Activated naive CD8-positive, alpha-beta T cell treated with anti-CD3 and anti-CD28 coated beads, Interleukin-2, amount 50 U/mL, for 24 hours (primary cell): Measurements from ENCODE around the gene EFL1.
"Not testable (repeated sequence)": the region's sequence is repeated elsewhere in the genome, so short reads cannot be mapped to it uniquely, and the experiment has no call there.

Source experiments
- ATAC-seq: fragments of 150-1000 bp; cut with Tn5 transposase; one replicate; pipeline ENCODE4 v1.10.0; 2021
- DNase-seq: peaks from one replicate; pipeline ENCODE4 v3.0.0; 2021
- H3K27ac Mint-ChIP-seq: one replicate; pipeline ENCODE4 v1.8.0; 2021; ENCODE audit warnings: mild to moderate bottlenecking, mixed read lengths
- H3K27me3 Mint-ChIP-seq: one replicate; pipeline ENCODE4 v1.8.0; 2021; ENCODE audit warnings: mixed read lengths
- H3K36me3 Mint-ChIP-seq: one replicate; pipeline ENCODE4 v1.8.0; 2021; ENCODE audit warnings: low read depth, mixed read lengths
- H3K4me1 Mint-ChIP-seq: one replicate; pipeline ENCODE4 v1.8.0; 2021; ENCODE audit warnings: mixed read lengths
- H3K4me3 Mint-ChIP-seq: one replicate; pipeline ENCODE4 v1.8.0; 2021; ENCODE audit warnings: mild to moderate bottlenecking, moderate library complexity, mixed read lengths
- H3K9me3 Mint-ChIP-seq: one replicate; pipeline ENCODE4 v1.8.0; 2021; ENCODE audit warnings: mixed read lengths

Gene EFL1

GRCh38 chr15:82196353-82196752 is 66.2 kb downstream of the EFL1 start:
- no peak overlapping the region for H3K4me3 Mint-ChIP-seq
- no peaks in the 10 kb centered on the region for H3K9me3 Mint-ChIP-seq
- H3K4me1 Mint-ChIP-seq: no peaks in the 10 kb centered on the region
- no peak overlapping the region for H3K27ac Mint-ChIP-seq
- no peaks in the 10 kb centered on the region for H3K27me3 Mint-ChIP-seq
- DNase-seq (no peak), ATAC-seq (no peak)
- peaks cover 1% of the 10 kb centered on the region for H3K36me3 Mint-ChIP-seq

- not testable (repeated sequence) for ATAC-seq, H3K9me3 Mint-ChIP-seq
Measured at GRCh38 chr15:82195818-82196217, 66.7 kb downstream of the EFL1 start.

DNA sequence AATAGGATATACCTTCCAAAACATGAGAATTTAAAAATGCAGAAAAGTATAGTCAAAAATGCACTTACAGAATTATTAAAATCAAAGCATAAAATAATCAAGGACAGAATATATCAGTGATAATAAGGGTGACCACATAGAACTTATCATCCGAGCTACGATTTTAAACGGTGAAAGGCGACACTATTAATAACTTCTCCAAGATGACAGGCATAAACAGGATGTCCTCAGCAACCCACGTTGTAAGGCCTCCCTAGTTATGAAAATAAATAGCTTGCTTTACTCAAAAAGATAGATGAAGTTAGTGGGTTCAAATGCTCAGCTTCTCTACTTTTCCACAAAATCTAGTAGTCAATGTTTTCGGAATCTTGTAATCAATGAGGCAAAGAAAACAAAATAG is 68.0 kb downstream of the EFL1 start:
- not testable (repeated sequence) for H3K4me1 Mint-ChIP-seq, ATAC-seq, DNase-seq, H3K9me3 Mint-ChIP-seq, H3K4me3 Mint-ChIP-seq, H3K27me3 Mint-ChIP-seq, H3K27ac Mint-ChIP-seq, H3K36me3 Mint-ChIP-seq

More at GRCh38 chr15:82195818-82196217, 66.7 kb downstream of the EFL1 start:
- H3K27ac Mint-ChIP-seq, H3K4me1 Mint-ChIP-seq, DNase-seq, H3K4me3 Mint-ChIP-seq, H3K27me3 Mint-ChIP-seq, H3K36me3 Mint-ChIP-seq: not testable (repeated sequence)

DNA sequence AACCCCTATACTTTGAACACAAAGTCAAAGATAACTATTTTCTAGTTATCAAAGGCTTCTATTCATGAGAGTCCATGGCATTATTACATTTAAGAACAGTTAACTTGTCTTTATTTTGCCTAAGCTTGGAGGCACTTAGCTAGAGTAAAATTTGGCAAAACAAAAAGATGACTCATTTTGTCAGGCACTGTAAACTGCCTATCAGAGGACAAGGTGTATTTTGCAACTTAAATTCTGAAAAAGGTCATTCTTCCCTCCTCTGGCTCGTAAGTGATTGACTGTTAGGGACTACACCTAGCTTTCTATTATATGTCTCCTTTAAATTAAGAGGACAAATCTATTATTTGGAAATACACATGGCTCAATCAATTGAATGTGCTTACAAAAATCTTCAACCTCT is 69.1 kb downstream of the EFL1 start:
- not testable (repeated sequence) for H3K27ac Mint-ChIP-seq, H3K9me3 Mint-ChIP-seq, H3K36me3 Mint-ChIP-seq, H3K4me3 Mint-ChIP-seq, H3K27me3 Mint-ChIP-seq, H3K4me1 Mint-ChIP-seq, DNase-seq, ATAC-seq

DNA sequence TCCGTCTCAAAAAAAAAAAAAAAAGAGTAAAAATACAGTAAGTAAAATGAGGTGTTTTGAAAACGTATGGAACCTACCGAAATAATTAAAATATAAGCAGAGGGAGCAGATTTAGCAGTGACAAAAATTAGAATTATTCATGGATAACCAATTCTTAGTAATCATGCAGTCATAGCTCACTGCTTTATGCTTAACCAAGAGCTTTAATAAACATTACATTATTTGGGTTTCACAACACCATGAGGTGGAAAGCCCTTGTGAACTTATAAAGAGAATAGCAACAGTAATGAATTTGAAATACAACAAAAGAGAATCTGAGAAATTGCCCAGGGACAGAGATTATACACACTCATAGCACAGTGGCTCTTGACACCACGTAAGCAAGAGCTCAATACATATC is 70.1 kb downstream of the EFL1 start:
- not testable (repeated sequence) for ATAC-seq, H3K4me1 Mint-ChIP-seq, H3K27me3 Mint-ChIP-seq, H3K9me3 Mint-ChIP-seq, H3K27ac Mint-ChIP-seq, DNase-seq, H3K36me3 Mint-ChIP-seq, H3K4me3 Mint-ChIP-seq

DNA sequence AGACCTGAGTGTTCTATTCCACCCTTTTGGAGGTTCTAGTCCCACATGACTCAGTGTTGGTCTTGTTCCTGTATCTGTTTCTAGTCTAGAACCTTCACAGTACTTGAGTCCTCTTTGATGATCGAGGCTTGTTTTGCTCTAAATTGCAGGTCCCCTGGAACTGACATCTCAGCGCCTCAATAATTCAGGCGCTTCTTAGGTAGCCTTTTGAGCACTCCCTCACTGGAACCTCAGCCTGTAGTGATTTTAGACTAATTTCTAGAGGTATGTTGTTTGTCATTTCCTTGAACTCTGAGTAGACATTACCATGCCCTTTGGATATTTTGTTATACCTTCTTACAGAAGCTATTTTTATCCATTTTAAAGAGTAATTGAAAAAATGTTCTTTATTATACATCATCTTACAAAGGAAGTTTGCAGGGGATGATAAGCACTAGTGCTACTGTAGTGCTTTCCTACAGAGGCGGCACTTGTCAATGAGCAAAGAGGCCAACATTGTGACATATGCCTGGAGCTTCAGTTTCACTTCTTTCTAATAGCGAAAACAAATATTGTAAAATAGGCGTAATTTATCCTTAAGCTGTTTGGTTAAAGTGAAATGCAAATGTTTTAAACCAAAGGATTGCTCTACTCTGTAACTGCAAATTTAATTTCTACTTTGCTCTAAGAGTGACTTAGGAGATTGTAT is 75.7 kb downstream of the EFL1 start:
- H3K27me3 Mint-ChIP-seq: no peaks in the 10 kb centered on the region
- no peak overlapping the region for H3K4me3 Mint-ChIP-seq
- H3K4me1 Mint-ChIP-seq: no peaks in the 10 kb centered on the region
- H3K36me3 Mint-ChIP-seq: no peaks in the 10 kb centered on the region
- H3K27ac Mint-ChIP-seq: no peak overlapping the region
- DNase-seq: no peak
- no peak for ATAC-seq
- H3K9me3 Mint-ChIP-seq: no peaks in the 10 kb centered on the region

- Mint-ChIP-seq H3K4me3 (no peak overlapping the region), H3K36me3 (no peaks in the 10 kb centered on the region), H3K27ac (no peak overlapping the region), H3K27me3 (no peaks in the 10 kb centered on the region), H3K4me1 (no peaks in the 10 kb centered on the region), H3K9me3 (no peaks in the 10 kb centered on the region)
- DNase-seq (no peak), ATAC-seq (no peak)
Measured at GRCh38 chr15:82186161-82186560, 76.4 kb downstream of the EFL1 start.

- Mint-ChIP-seq H3K9me3 (no peaks in the 10 kb centered on the region), H3K27me3 (no peaks in the 10 kb centered on the region), H3K4me1 (no peaks in the 10 kb centered on the region), H3K27ac (no peak overlapping the region), H3K36me3 (no peaks in the 10 kb centered on the region), H3K4me3 (no peak overlapping the region)
- no peak for ATAC-seq
- no peak for DNase-seq
Measured at GRCh38 chr15:82184776-82185175, 77.8 kb downstream of the EFL1 start.

DNA sequence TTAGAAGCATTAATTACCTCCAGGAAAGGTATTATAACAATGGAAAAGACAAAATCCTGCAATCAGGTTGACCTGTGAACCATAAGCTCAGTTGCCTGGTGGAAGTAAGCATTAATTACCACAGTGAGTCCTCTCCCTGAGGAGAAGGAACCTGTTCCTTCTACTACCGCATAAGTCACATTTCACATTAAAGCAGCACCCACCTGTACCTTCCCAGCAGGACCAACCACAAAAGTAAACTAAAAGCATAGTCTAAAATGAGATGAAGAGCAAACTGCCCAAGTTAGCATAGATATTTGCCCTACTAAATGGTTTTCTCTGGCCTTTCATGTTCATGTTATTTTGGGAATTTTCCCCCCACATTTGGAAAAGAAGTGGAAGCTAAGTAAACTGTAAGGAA is 78.2 kb downstream of the EFL1 start:
- DNase-seq: no peak
- no peaks in the 10 kb centered on the region for H3K36me3 Mint-ChIP-seq
- no peaks in the 10 kb centered on the region for H3K4me1 Mint-ChIP-seq
- no peak overlapping the region for H3K4me3 Mint-ChIP-seq
- H3K27me3 Mint-ChIP-seq: no peaks in the 10 kb centered on the region
- no peaks in the 10 kb centered on the region for H3K9me3 Mint-ChIP-seq
- H3K27ac Mint-ChIP-seq: no peak overlapping the region
- ATAC-seq: no peak

GRCh38 chr15:82183121-82184031 is 79.2 kb downstream of the EFL1 start:
- ATAC-seq (no peak), DNase-seq (no peak)
- H3K36me3 Mint-ChIP-seq: no peaks in the 10 kb centered on the region
- no peak overlapping the region for H3K4me3 Mint-ChIP-seq
- H3K27ac Mint-ChIP-seq: no peak overlapping the region
- H3K4me1 Mint-ChIP-seq: no peaks in the 10 kb centered on the region
- no peaks in the 10 kb centered on the region for H3K9me3 Mint-ChIP-seq
- no peaks in the 10 kb centered on the region for H3K27me3 Mint-ChIP-seq

DNA sequence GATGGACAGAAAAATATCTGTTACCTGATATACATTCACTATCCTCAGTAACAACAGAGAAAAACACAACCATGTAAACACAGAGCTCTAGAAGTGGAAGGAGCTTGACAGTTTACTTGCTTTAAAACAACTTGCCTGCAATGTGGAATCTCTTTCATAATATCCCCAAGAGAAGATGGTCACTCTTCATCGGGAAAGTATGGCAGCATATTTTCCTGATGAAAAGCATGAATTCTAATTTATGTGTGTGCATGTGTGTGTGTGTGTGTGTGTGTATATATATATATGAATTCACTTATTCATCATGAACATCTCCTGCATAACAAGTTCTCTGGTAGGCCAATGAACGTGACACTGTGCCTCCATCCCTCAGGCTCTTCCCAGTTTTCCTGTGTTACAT is 81.2 kb downstream of the EFL1 start:
- Mint-ChIP-seq H3K27ac (no peak overlapping the region), H3K4me3 (no peak overlapping the region), H3K9me3 (no peaks in the 10 kb centered on the region), H3K27me3 (no peaks in the 10 kb centered on the region), H3K36me3 (no peaks in the 10 kb centered on the region), H3K4me1 (peaks cover 2% of the 10 kb centered on the region)
- DNase-seq: no peak
- no peak for ATAC-seq

DNA sequence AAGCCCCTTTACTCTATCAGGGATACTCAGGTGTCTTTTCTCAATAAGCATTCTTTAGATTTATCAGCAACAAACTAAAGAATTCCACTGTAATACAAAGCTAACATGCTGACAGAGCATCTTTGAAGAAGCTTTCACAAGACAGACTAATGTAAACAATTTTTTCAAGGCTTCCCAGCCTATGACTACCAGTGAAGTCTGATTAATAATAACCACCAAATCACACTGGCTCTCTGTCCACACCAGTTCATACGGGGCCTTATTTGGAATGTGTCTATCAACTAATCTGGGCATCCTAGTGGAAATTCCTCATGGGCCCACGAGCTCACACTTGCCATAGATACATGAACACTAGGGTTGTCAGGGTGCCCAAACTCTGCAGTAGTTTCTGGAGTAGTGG is 84.5 kb downstream of the EFL1 start:
- H3K9me3 Mint-ChIP-seq: no peaks in the 10 kb centered on the region

GRCh38 chr15:82177291-82178010 is 85.1 kb downstream of the EFL1 start:
- Mint-ChIP-seq H3K36me3 (no peaks in the 10 kb centered on the region), H3K9me3 (no peaks in the 10 kb centered on the region), H3K4me1 (peaks cover 2% of the 10 kb centered on the region), H3K4me3 (no peak overlapping the region), H3K27me3 (no peaks in the 10 kb centered on the region), H3K27ac (no peak overlapping the region)
- DNase-seq: no peak
- no peak for ATAC-seq

More for the DNA sequence above, 84.5 kb downstream of the EFL1 start:
- Mint-ChIP-seq H3K36me3 (no peaks in the 10 kb centered on the region), H3K4me1 (peaks cover 2% of the 10 kb centered on the region), H3K4me3 (no peak overlapping the region), H3K27me3 (no peaks in the 10 kb centered on the region), H3K27ac (no peak overlapping the region)
- ATAC-seq (no peak), DNase-seq (no peak)

DNA sequence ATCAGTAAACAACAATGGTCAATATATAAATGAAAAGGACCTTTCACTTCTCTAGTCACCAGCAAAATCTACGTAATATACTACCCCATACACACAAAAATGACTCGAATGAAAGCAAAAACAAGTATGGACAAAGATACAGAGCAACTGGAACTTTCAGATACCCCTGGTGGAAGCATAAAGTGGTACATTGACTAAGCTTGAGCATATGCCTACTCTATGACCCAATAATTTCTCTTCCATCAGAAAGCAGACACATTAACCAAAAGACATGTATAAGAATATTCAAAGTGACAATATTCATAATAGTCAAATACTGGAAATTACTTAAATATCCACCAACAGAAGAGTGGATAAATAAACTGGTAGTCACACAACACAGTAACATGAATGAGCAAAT is 86.0 kb downstream of the EFL1 start:
- no peak overlapping the region for H3K4me3 Mint-ChIP-seq
- H3K36me3 Mint-ChIP-seq: no peaks in the 10 kb centered on the region
- no peaks in the 10 kb centered on the region for H3K27me3 Mint-ChIP-seq
- peaks cover 2% of the 10 kb centered on the region for H3K4me1 Mint-ChIP-seq
- ATAC-seq (no peak), DNase-seq (no peak)
- no peaks in the 10 kb centered on the region for H3K9me3 Mint-ChIP-seq
- no peak overlapping the region for H3K27ac Mint-ChIP-seq
